Mucosa of rectum (tissue), 2 donors: ENCODE data around the gene COL27A1.
"Not testable (repeated sequence)": the region's sequence is repeated elsewhere in the genome, so short reads cannot be mapped to it uniquely, and the experiment has no call there.

Source experiments
- H3K27ac ChIP-seq, 2 donors: one replicate each; pipeline ENCODE4 v1.7.0; 2013; ENCODE audit warnings: inconsistent platforms in 2 of 2, low read depth in 2 of 2, low read length in 2 of 2
- H3K27me3 ChIP-seq, 2 donors: one replicate each; pipeline ENCODE4 v1.7.0; 2013; ENCODE audit warnings: low read length in 2 of 2; ENCODE audit not compliant: control insufficient read depth in 2 of 2, insufficient read depth in 2 of 2
- H3K36me3 ChIP-seq, 2 donors: one replicate each; pipeline ENCODE4 v1.7.0; 2013; ENCODE audit warnings: low read length in 2 of 2; ENCODE audit not compliant: control insufficient read depth in 2 of 2, insufficient read depth in 2 of 2
- H3K4me1 ChIP-seq, 2 donors: one replicate each; pipeline ENCODE4 v1.7.0; 2013; ENCODE audit warnings: low read length in 2 of 2, mild to moderate bottlenecking in 1 of 2; ENCODE audit not compliant: control insufficient read depth in 2 of 2, insufficient read depth in 2 of 2
- H3K4me3 ChIP-seq, 2 donors: one replicate each; pipeline ENCODE4 v1.7.0; 2013; ENCODE audit warnings: low read length in 2 of 2
- H3K9ac ChIP-seq, 2 donors: one replicate each; pipeline ENCODE4 v1.7.0; 2013; ENCODE audit warnings: low read length in 2 of 2, low read depth in 1 of 2, mild to moderate bottlenecking in 1 of 2
- H3K9me3 ChIP-seq, 2 donors: one replicate each; pipeline ENCODE4 v1.7.0; 2013; ENCODE audit warnings: low read length in 2 of 2; ENCODE audit not compliant: control insufficient read depth in 2 of 2
- donor health status: healthy.
- donor health status: Normal muscosa, but diverticular disease.

Gene COL27A1

GRCh38 chr9:114123031-114123977, 32.0 kb upstream of the COL27A1 start:
- Histone ChIP-seq H3K4me1 (peaks cover 8 to 13% of the 10 kb centered on the region in 2 donors), H3K9ac (no peak overlapping the region), H3K27ac (no peak overlapping the region), H3K36me3 (no peaks in the 10 kb centered on the region), H3K27me3 (no peaks in the 10 kb centered on the region), H3K4me3 (no peak overlapping the region), H3K9me3 (peaks cover 0 to 7% of the 10 kb centered on the region in 2 donors)

GRCh38 chr9:114124138-114124537, 31.2 kb upstream of the COL27A1 start:
- Histone ChIP-seq H3K9ac (no peak overlapping the region), H3K9me3 (peaks cover 0 to 7% of the 10 kb centered on the region in 2 donors), H3K4me3 (no peak overlapping the region), H3K36me3 (no peaks in the 10 kb centered on the region), H3K27me3 (no peaks in the 10 kb centered on the region), H3K4me1 (peaks cover 8 to 12% of the 10 kb centered on the region in 2 donors), H3K27ac (no peak overlapping the region)

GRCh38 chr9:114124666-114125475, 30.5 kb upstream of the COL27A1 start:
- Histone ChIP-seq H3K4me3 (no peak overlapping the region), H3K27ac (no peak overlapping the region), H3K4me1 (peaks cover 5 to 7% of the 10 kb centered on the region in 2 donors), H3K27me3 (no peaks in the 10 kb centered on the region), H3K9ac (no peak overlapping the region), H3K9me3 (peaks cover 0 to 7% of the 10 kb centered on the region in 2 donors), H3K36me3 (no peaks in the 10 kb centered on the region)

- Histone ChIP-seq H3K27ac (no peak overlapping the region), H3K9me3 (peaks cover 0 to 7% of the 10 kb centered on the region in 2 donors), H3K4me1 (peaks cover 0 to under 1% of the 10 kb centered on the region in 2 donors), H3K4me3 (no peak overlapping the region), H3K27me3 (no peaks in the 10 kb centered on the region), H3K9ac (no peak overlapping the region), H3K36me3 (no peaks in the 10 kb centered on the region)
Measured at GRCh38 chr9:114125476-114126013, 29.8 kb upstream of the COL27A1 start.

GRCh38 chr9:114126247-114127060, 28.9 kb upstream of the COL27A1 start:
- Histone ChIP-seq H3K36me3 (no peaks in the 10 kb centered on the region), H3K27me3 (no peaks in the 10 kb centered on the region), H3K9me3 (peaks cover 0 to 7% of the 10 kb centered on the region in 2 donors), H3K4me3 (no peak overlapping the region), H3K27ac (no peak overlapping the region), H3K4me1 (no peaks in the 10 kb centered on the region), H3K9ac (no peak overlapping the region)

- H3K27me3 ChIP-seq, H3K27ac ChIP-seq, H3K4me3 ChIP-seq, H3K36me3 ChIP-seq, H3K9me3 ChIP-seq, H3K9ac ChIP-seq, H3K4me1 ChIP-seq: not testable (repeated sequence)
Measured at GRCh38 chr9:114128759-114129158, 26.6 kb upstream of the COL27A1 start.

GRCh38 chr9:114130141-114130540, 25.2 kb upstream of the COL27A1 start:
- Histone ChIP-seq H3K4me1 (no peaks in the 10 kb centered on the region), H3K4me3 (no peak overlapping the region), H3K36me3 (no peaks in the 10 kb centered on the region), H3K27me3 (no peaks in the 10 kb centered on the region), H3K9me3 (peaks cover 0 to 7% of the 10 kb centered on the region in 2 donors), H3K27ac (no peak overlapping the region), H3K9ac (no peak overlapping the region)

- Histone ChIP-seq H3K4me3 (no peak overlapping the region), H3K36me3 (no peaks in the 10 kb centered on the region), H3K4me1 (no peaks in the 10 kb centered on the region), H3K9ac (no peak overlapping the region), H3K9me3 (peaks cover 0 to 7% of the 10 kb centered on the region in 2 donors), H3K27ac (no peak overlapping the region), H3K27me3 (no peaks in the 10 kb centered on the region)
Measured at GRCh38 chr9:114130624-114131277, 24.6 kb upstream of the COL27A1 start.

- Histone ChIP-seq H3K36me3 (no peaks in the 10 kb centered on the region), H3K4me3 (no peak overlapping the region), H3K9ac (no peak overlapping the region), H3K4me1 (no peaks in the 10 kb centered on the region), H3K27me3 (no peaks in the 10 kb centered on the region), H3K27ac (no peak overlapping the region), H3K9me3 (peaks cover 0 to 7% of the 10 kb centered on the region in 2 donors)
Measured at GRCh38 chr9:114131808-114132549, 23.4 kb upstream of the COL27A1 start.
